ENCODE measurements around the gene SMG9. TPM values are rescaled to one million over a fixed set of nuclear protein-coding genes. Genes with fewer than 3 reads are reported as not detected.
A peak's percentile ranks its signal among the peaks of the same experiment; 100 is the strongest.

The SMG9 gene
- total and polyA plus RNA-seq, 4 donors = 23.5 to 55.9 (median 29.6) TPM

DNA sequence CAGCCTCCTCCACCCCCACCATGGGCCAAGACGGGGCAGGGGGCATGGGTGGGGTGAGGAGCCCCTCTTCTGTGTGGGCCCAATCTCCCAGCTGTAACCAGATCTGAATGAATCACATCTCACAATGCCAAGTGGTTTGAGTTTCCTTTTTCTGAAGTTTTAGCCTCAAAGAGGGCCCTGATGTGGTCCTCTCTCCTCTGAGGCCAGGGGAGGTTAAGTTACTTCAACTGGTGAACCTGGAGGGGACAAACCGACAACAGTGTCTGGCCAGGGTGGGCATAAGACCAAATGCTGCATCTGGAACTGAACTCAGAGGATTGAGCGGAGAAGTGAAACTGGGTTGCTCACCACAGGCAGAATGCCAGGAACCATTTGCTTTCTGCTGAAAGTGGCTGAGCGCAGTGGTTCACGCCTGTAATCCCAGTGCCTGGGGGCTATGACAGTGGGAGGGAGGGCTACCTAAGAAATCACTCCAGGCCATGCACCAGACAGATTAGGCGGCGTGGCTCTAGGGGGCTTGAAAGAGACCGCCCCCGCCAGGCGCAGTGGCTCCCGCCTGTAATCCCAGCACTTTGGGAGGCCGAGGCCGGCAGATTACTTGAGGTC is 54.3 kb downstream of the SMG9 start:
- DNase-seq (peak; percentile 55 to 86 (median 76)), ATAC-seq (ENCODE audit: insufficient read depth, low FRiP score) (peak; percentile 25)
- peak overlapping the region in 1 of 2 donors; percentile 61 for H3K9ac ChIP-seq (ENCODE audit: insufficient read depth in 1 of 2, low read length in 2 of 2)
- peaks cover 0 to 10% (median 3%) of the 10 kb centered on the region in 5 donors for H3K4me1 ChIP-seq (ENCODE audit: control insufficient read depth in 5 of 5, insufficient read depth in 5 of 5, low read length in 5 of 5)
- no peak overlapping the region for H3K4me3 ChIP-seq
- TF ChIP-seq, protein P1, sequence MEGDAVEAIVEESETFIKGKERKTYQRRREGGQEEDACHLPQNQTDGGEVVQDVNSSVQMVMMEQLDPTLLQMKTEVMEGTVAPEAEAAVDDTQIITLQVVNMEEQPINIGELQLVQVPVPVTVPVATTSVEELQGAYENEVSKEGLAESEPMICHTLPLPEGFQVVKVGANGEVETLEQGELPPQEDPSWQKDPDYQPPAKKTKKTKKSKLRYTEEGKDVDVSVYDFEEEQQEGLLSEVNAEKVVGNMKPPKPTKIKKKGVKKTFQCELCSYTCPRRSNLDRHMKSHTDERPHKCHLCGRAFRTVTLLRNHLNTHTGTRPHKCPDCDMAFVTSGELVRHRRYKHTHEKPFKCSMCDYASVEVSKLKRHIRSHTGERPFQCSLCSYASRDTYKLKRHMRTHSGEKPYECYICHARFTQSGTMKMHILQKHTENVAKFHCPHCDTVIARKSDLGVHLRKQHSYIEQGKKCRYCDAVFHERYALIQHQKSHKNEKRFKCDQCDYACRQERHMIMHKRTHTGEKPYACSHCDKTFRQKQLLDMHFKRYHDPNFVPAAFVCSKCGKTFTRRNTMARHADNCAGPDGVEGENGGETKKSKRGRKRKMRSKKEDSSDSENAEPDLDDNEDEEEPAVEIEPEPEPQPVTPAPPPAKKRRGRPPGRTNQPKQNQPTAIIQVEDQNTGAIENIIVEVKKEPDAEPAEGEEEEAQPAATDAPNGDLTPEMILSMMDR (IDR thresholded peaks at IDR 0.05; ENCODE audit: control extremely low read depth, extremely low read depth) = no peak
- H3K27me3 ChIP-seq (ENCODE audit: control insufficient read depth in 3 of 3, insufficient read depth in 3 of 3, low read length in 2 of 3) = peaks cover 0 to 5% (median 0%) of the 10 kb centered on the region in 3 donors
- H3K9me3 ChIP-seq (ENCODE audit: control insufficient read depth in 4 of 4, insufficient read depth in 3 of 4, low read length in 3 of 4) = peaks cover 0 to 14% (median 2%) of the 10 kb centered on the region in 4 donors
- H3K36me3 ChIP-seq (ENCODE audit: control insufficient read depth in 4 of 4, insufficient read depth in 4 of 4, low read length in 4 of 4) = no peaks in the 10 kb centered on the region
- peak overlapping the region; percentile 67 to 90 for H3K27ac ChIP-seq (ENCODE audit: low read depth in 1 of 2, low read length in 1 of 2)
- 63 to 65% methylated on average over 13 of the region's 13 CpGs for WGBS, 2 donors

DNA sequence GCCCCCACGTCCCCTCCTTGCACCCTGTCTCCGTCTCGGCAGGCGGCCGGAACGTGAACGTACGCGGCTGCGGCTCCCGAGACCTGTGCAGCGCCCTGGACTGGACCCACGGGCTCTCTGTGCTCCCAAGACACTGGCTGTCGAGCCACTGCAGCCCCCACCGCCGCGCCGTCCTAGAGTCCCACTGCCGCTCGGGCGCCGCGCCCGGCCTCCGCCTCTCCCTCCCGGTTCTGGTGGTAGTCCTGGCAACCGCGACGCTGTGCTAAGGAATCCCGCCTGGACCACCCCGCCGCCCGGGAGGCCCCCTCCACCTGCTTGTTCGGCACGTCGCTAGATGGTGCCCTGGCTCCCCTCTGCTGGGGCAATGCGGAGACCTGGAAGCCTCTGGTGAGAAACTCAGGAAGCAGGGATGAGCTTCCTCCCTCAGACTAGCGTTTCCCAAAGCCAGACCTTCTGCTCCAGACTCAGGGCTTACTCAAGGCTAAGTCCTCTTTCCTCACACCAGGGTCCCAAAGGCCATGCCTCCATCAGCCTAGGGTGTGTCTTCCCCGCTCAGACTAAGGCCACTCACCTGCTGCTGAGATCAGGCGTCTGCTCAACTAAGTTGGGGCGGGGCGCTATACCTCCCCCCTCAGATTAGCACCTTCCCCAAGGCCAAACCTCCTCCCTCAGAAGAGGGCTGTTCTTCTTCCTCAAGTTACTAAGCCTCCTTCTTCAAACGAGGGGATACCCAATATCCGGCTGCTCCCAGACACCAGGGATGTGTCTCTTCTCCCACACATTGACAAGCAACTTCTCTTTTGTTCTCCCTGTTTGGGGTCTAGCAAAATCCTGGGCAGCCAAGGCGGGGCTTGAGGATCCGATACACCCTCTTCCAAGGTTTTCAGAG is 55.0 kb downstream of the SMG9 start:
- no peak overlapping the region for H3K4me3 ChIP-seq

DNA sequence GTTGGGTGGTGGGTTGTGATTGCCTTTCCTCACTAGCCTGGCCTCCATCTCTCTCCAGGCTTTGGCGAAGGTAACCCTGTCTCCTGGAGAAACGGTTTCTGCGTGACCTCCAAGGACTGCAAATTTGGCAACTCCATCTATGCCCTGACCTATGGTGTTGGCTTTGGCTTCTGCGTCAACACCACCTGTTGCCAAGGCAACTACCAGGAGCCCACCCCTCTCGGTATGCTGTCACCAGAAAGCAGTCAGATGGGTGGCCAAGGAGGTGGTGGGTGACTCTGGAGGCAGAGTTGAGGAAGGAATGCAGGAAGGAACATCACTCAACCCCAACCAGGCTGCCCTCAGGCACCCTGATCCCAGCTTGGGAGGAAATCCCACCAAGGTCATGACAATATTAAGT is 57.5 kb downstream of the SMG9 start:
- Histone ChIP-seq H3K9me3 (ENCODE audit: control insufficient read depth in 4 of 4, insufficient read depth in 3 of 4, low read length in 3 of 4) (peaks cover 0 to 20% (median 3%) of the 10 kb centered on the region in 4 donors), H3K36me3 (ENCODE audit: control insufficient read depth in 4 of 4, insufficient read depth in 4 of 4, low read length in 4 of 4) (no peaks in the 10 kb centered on the region), H3K4me3 (no peak overlapping the region), H3K9ac (ENCODE audit: insufficient read depth in 1 of 2, low read length in 2 of 2) (no peak overlapping the region), H3K27me3 (ENCODE audit: control insufficient read depth in 3 of 3, insufficient read depth in 3 of 3, low read length in 2 of 3) (peaks cover 0 to 13% (median 0%) of the 10 kb centered on the region in 3 donors), H3K27ac (ENCODE audit: low read depth in 1 of 2, low read length in 1 of 2) (no peak overlapping the region), H3K4me1 (ENCODE audit: control insufficient read depth in 5 of 5, insufficient read depth in 5 of 5, low read length in 5 of 5) (peaks cover 0 to 10% (median 3%) of the 10 kb centered on the region in 5 donors)
- ATAC-seq (ENCODE audit: insufficient read depth, low FRiP score) (no peak), DNase-seq (no peak)
- TF ChIP-seq, protein P1 (IDR thresholded peaks at IDR 0.05; ENCODE audit: control extremely low read depth, extremely low read depth) = no peak
- 67 to 79% methylated on average over 5 of the region's 5 CpGs for WGBS, 2 donors

More for the DNA sequence above, 55.0 kb downstream of the SMG9 start:
- Histone ChIP-seq H3K9ac (ENCODE audit: insufficient read depth in 1 of 2, low read length in 2 of 2) (no peak overlapping the region), H3K4me1 (ENCODE audit: control insufficient read depth in 5 of 5, insufficient read depth in 5 of 5, low read length in 5 of 5) (peaks cover 0 to 10% (median 3%) of the 10 kb centered on the region in 5 donors), H3K36me3 (ENCODE audit: control insufficient read depth in 4 of 4, insufficient read depth in 4 of 4, low read length in 4 of 4) (no peaks in the 10 kb centered on the region), H3K9me3 (ENCODE audit: control insufficient read depth in 4 of 4, insufficient read depth in 3 of 4, low read length in 3 of 4) (peaks cover 0 to 17% (median 2%) of the 10 kb centered on the region in 4 donors), H3K27me3 (ENCODE audit: control insufficient read depth in 3 of 3, insufficient read depth in 3 of 3, low read length in 2 of 3) (peaks cover 0 to 11% (median 0%) of the 10 kb centered on the region in 3 donors), H3K27ac (ENCODE audit: low read depth in 1 of 2, low read length in 1 of 2) (peak overlapping the region; percentile 67 to 90)
- ATAC-seq (ENCODE audit: insufficient read depth, low FRiP score) (no peak), DNase-seq (peak; percentile 64 to 78 (median 77))
- WGBS, 2 donors = 15 to 16% methylated on average over 45 to 46 of the region's 46 CpGs
- TF ChIP-seq, protein P1 (IDR thresholded peaks at IDR 0.05; ENCODE audit: control extremely low read depth, extremely low read depth) = no peak
